Measurements from ENCODE around the gene ZFR2.
"Not testable (repeated sequence)": the region's sequence is repeated elsewhere in the genome, so short reads cannot be mapped to it uniquely, and the experiment has no call there.

The ZFR2 gene

GRCh38 chr19:3768015-3768747 is 100.7 kb downstream of the ZFR2 start:
- no peak for DNase-seq
- TF ChIP-seq GATA1 (IDR thresholded peaks at IDR 0.05; ENCODE audit: low read depth, low read length) (no peak), POLR2A (IDR thresholded peaks at IDR 0.05; ENCODE audit: low read length) (no peak)

GRCh38 chr19:3767050-3767449 is 101.8 kb downstream of the ZFR2 start:
- DNase-seq: no peak
- TF ChIP-seq GATA1 (IDR thresholded peaks at IDR 0.05; ENCODE audit: low read depth, low read length): no peak
- no peak for TF ChIP-seq POLR2A (IDR thresholded peaks at IDR 0.05; ENCODE audit: low read length)

- no peak for TF ChIP-seq GATA1 (IDR thresholded peaks at IDR 0.05; ENCODE audit: low read depth, low read length)
- no peak for TF ChIP-seq POLR2A (IDR thresholded peaks at IDR 0.05; ENCODE audit: low read length)
- DNase-seq: no peak
These were observed 102.3 kb downstream of the ZFR2 start for GRCh38 chr19:3766520-3766919.

DNA sequence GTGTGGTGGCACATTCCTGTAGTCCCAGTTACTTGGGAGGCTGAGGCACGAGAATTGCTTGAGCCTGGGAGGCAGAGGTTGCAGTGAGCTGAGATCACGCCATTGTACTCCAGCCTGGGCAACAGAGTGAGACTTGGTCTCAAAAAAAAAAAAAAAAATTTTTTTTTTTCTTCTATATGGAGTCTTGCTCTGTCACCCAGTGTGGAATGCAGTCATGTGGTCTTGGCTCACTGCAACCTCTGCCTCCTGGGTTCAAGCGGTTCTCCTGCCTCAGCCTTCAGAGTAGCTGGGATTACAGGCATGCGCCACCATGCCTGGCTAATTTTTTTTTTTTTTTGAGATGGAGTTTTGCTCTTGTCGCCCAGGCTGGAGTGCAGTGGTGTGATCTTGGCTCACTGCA is 103.1 kb downstream of the ZFR2 start:
- DNase-seq: not testable (repeated sequence)

GRCh38 chr19:3765121-3765520 is 103.7 kb downstream of the ZFR2 start:
- no peak for DNase-seq
- no peak for TF ChIP-seq GATA1 (IDR thresholded peaks at IDR 0.05; ENCODE audit: low read depth, low read length)

GRCh38 chr19:3762501-3763459 is 106.1 kb downstream of the ZFR2 start, which contains the start of gene MRPL54:
TSS of gene MRPL54 (plus strand) at chr19:3762682. CDS start at chr19:3762701, 19 bp downstream.
- TF ChIP-seq POLR2A (IDR thresholded peaks at IDR 0.05; ENCODE audit: low read length) (peak; percentile 94), GATA1 (IDR thresholded peaks at IDR 0.05; ENCODE audit: low read depth, low read length) (no peak)
- peak; percentile 99 to 100 for DNase-seq

DNA sequence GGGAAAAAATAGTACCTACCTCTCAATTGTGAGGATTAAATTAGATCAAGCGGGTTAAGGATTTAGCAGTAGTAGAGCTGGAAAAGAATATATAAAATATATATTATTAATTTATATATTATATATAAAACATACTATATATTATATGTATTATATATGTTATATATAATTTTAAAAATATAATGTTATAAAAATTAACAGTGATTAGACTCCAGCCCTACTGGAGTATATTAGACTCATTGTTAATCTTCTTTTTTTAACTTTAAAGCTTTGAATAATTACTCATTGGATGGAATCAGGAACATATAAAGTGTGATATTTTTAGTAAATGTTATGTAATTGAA is 106.7 kb downstream of the ZFR2 start:
- DNase-seq: no peak
- no peak for TF ChIP-seq GATA1 (IDR thresholded peaks at IDR 0.05; ENCODE audit: low read depth, low read length)
- TF ChIP-seq POLR2A (IDR thresholded peaks at IDR 0.05; ENCODE audit: low read length): no peak

- no peak for TF ChIP-seq GATA1 (IDR thresholded peaks at IDR 0.05; ENCODE audit: low read depth, low read length)
- peak; percentile 53 for TF ChIP-seq POLR2A (IDR thresholded peaks at IDR 0.05; ENCODE audit: low read length)
- peak; percentile 93 to 97 for DNase-seq
These were observed 107.3 kb downstream of the ZFR2 start, which contains the start of gene APBA3 for GRCh38 chr19:3761382-3762129. TSS of gene APBA3 (minus strand) at chr19:3761692. CDS start at chr19:3760264, 1,428 bp downstream.

DNA sequence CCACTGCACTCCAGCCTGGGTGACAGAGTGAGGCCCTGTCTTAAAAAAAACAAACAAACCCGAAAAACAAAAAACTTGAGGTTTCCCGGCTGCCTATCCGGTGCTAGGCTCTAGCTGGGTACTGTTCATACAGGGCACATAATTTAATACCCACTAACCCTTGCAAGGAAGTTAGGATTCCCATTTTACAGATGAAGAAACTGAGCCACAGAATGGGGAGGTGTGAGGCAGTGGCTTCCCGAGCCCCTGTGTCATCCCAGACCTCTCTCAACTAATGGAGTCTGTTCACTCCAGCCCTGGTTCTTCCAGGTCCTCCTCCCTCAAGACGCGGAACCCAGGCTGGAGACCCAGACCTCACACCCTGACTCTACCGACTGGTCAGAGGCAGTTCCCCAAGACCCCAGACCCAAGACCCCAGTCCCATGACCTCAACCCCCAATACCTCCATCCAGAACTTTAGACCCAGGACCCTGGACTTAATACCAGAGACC is 107.9 kb downstream of the ZFR2 start:
- DNase-seq: peak in 1 of 2 experiments; percentile 46

DNA sequence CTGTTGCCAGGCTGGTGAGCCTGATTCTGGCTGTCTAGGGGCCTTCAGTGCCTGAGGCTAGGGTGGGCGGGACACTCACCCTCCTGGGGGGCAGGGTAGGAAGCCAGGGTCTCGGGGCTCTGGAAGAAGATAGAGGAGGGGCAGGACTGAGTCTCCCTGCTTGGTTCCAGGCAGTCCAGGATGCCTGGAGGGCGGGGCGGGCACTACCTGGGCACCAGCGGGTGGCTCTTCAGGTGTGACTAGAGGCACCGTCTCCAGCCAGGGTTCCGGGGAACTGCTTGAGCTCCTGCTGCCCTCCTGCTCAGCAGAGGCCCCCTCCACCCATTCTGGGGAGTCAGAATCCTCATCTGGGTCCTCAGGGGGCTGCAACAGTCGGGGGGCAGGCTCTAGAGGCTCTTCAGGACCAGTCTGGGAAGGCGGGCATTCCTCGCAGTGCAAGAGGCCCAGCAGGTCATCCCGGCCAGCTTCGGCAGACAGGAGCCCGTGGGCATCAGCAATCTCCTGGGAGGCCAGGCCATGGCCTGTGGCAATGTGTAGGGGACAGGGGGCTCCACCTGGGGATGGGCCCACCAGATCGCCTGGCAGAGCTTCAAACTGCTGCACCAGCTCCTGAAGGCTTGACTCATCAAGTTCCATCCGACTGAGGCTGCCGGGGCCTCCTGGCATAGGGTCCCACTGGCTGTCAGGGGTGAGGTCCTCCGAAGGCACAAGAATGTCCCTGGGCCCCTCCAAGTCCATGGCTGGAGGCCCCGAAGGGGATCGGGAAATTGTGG is 109.2 kb downstream of the ZFR2 start:
- no peak for TF ChIP-seq POLR2A (IDR thresholded peaks at IDR 0.05; ENCODE audit: low read length)
- no peak for TF ChIP-seq GATA1 (IDR thresholded peaks at IDR 0.05; ENCODE audit: low read depth, low read length)
- DNase-seq: no peak

More for the DNA sequence above, 107.9 kb downstream of the ZFR2 start:
- TF ChIP-seq GATA1 (IDR thresholded peaks at IDR 0.05; ENCODE audit: low read depth, low read length): no peak
- TF ChIP-seq POLR2A (IDR thresholded peaks at IDR 0.05; ENCODE audit: low read length): no peak

DNA sequence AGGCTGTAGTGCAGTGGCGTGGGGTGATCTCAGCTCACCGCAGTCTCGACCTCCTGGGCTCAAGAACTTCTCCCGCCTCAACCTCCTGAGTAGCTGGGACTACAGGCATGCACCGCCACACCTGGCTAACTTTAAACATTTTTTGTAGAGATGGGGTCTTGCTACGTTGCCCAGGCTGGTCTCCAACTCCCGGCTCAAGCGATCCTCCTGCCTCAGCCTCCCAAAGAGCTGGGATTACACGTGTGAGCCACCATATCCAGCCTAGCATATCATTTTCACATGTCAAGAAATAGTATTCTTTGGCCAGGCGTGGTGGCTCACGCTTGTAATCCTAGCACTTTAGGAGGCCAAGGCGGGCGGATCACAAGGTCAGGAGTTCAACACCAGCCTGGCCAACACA is 110.5 kb downstream of the ZFR2 start:
- not testable (repeated sequence) for DNase-seq

DNA sequence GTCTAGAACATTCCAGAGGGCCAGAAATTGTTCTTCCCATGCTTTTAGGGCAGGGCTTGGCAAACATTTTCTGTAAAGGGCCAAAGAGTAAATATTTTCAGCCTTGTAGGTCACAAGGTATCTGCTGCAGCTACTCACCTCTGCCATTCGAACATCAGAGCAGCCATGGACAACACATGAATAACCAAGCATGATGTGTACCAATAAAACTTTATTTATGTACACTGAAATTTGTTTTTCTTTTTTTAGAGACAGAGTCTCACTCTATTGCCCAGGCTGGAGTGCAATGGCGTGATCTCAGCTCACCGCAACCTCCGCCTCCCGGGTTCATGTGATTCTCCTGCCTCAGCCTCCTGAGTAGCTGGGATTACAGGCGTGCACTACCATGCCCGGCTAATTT is 111.1 kb downstream of the ZFR2 start:
- DNase-seq: not testable (repeated sequence)

Data from erythroblast (primary cell).